Endothelial cell of umbilical vein (primary cell): Measurements from ENCODE around the gene IQCE. TPM values are rescaled to one million over a fixed set of nuclear protein-coding genes. Genes with fewer than 3 reads are reported as not detected.

Experiments used
- BruUV-seq: library from RNA; stranded (reverse); fragments of 400-500 nt; replicated peaks from 2 replicates; lab custom pipeline; 2021; lab: Mats Ljungman, UMichigan
- CTCF ChIA-PET: fragments of 300-600, 350-600 bp; sonication (Branson Sonifier 250); formaldehyde crosslinking; loops from one replicate; lab custom pipeline; 2021; ENCODE audit warnings: antibody characterized with exemption, inconsistent platforms; lab: Charles Lee
- POLR2A ChIA-PET: fragments of 300-600, 350-600 bp; sonication (Branson Sonifier 250); formaldehyde crosslinking; loops from one replicate; lab custom pipeline; 2021; ENCODE audit warnings: antibody characterized with exemption, inconsistent platforms; lab: Charles Lee
- DNase-seq: peaks from one replicate; pipeline ENCODE4 v3.0.0-alpha.2; 2011; ENCODE audit warnings: low read depth, low spot score
- FAIRE-seq: peaks from 2 replicates; lab custom pipeline; 2011; peaks lifted over from hg19 to GRCh38; lab: Jason Lieb, UNC
- H2AFZ ChIP-seq: 2 replicates; pipeline ENCODE4 v1.6.0; 2012; ENCODE audit warnings: low read depth, low read length, control low read depth, inconsistent platforms
- H3K27ac ChIP-seq: 2 replicates; pipeline ENCODE4 v1.5.1; 2011; ENCODE audit warnings: low read depth, mild to moderate bottlenecking, control low read depth, low read length, moderate library complexity; ENCODE audit not compliant: insufficient read depth
- H3K27me3 ChIP-seq, 2 experiments: 2 replicates each; pipeline versions ENCODE4 v1.6.0 to v1.6.1; 2011; ENCODE audit warnings: low read length in 2 of 2, mixed read lengths in 1 of 2; ENCODE audit not compliant: control insufficient read depth in 2 of 2, insufficient read depth in 2 of 2
- H3K36me3 ChIP-seq, 2 experiments: 2 replicates in 1 of 2; 3 replicates in 1 of 2; pipeline ENCODE4 v1.5.1; 2011; ENCODE audit warnings: low read length in 2 of 2, mild to moderate bottlenecking in 1 of 2, moderate library complexity in 1 of 2; ENCODE audit not compliant: control insufficient read depth in 2 of 2, insufficient read depth in 2 of 2; ENCODE audit errors: extremely low read depth in 1 of 2
- H3K4me1 ChIP-seq: 3 replicates; pipeline ENCODE4 v1.5.1; 2011; ENCODE audit warnings: mild to moderate bottlenecking, low read length; ENCODE audit not compliant: control insufficient read depth, insufficient read depth; ENCODE audit errors: extremely low read depth
- H3K4me2 ChIP-seq: 2 replicates; pipeline ENCODE4 v1.6.1; 2011; ENCODE audit warnings: low read length, control low read depth, mixed read lengths; ENCODE audit not compliant: insufficient read depth
- H3K4me3 ChIP-seq, 3 experiments: fragments of 200-600 bp in 1 of 3; sonication (generic), shearing (Covaris generic) in 1 of 3; replicated peaks in 1 of 3; 2 replicates each; pipeline ENCODE4 v1.5.1; 2011 to 2016; ENCODE audit warnings: control low read depth in 3 of 3, low read length in 3 of 3, mild to moderate bottlenecking in 2 of 3, inconsistent platforms in 1 of 3, low read depth in 1 of 3, moderate library complexity in 1 of 3; ENCODE audit not compliant: insufficient read depth in 1 of 3
- H3K79me2 ChIP-seq: 2 replicates; pipeline ENCODE4 v1.6.0; 2012; ENCODE audit warnings: low read length, inconsistent platforms; ENCODE audit not compliant: control insufficient read depth, insufficient read depth
- H3K9ac ChIP-seq: replicated peaks from 2 replicates; pipeline ENCODE3; 2011; ENCODE audit warnings: low read length, control low read depth; ENCODE audit not compliant: insufficient read depth; ENCODE audit errors: extremely low read depth
- H3K9me1 ChIP-seq: replicated peaks from 3 replicates; pipeline ENCODE4 v1.6.0; 2011; ENCODE audit warnings: mild to moderate bottlenecking, low read length; ENCODE audit not compliant: control insufficient read depth, insufficient read depth; ENCODE audit errors: extremely low read depth
- H3K9me3 ChIP-seq: replicated peaks from 2 replicates; pipeline ENCODE4 v1.5.1; 2012; ENCODE audit warnings: low read length, inconsistent platforms; ENCODE audit not compliant: control insufficient read depth, insufficient read depth
- H4K20me1 ChIP-seq: replicated peaks from 2 replicates; pipeline ENCODE3; 2011; ENCODE audit warnings: mild to moderate bottlenecking, low read length; ENCODE audit not compliant: control insufficient read depth, insufficient read depth; ENCODE audit errors: extremely low read depth
- EZH2 ChIP-seq: IDR thresholded peaks from 2 replicates; pipeline ENCODE4 v1.6.1; 2012; ENCODE audit warnings: borderline replicate concordance, low read depth, mild to moderate bottlenecking, moderate library complexity, low read length, inconsistent platforms; ENCODE audit not compliant: severe bottlenecking
- FOS ChIP-seq: IDR thresholded peaks from 2 replicates; pipeline ENCODE4 v1.6.1; 2011; ENCODE audit warnings: mild to moderate bottlenecking, low read length, moderate library complexity, borderline replicate concordance; ENCODE audit not compliant: insufficient read depth
- GATA2 ChIP-seq: IDR thresholded peaks from 2 replicates; pipeline ENCODE4 v1.7.0; 2011; ENCODE audit warnings: low read depth, mild to moderate bottlenecking, moderate library complexity, mixed read lengths, low read length; ENCODE audit not compliant: insufficient read length, insufficient read depth
- JUN ChIP-seq: IDR thresholded peaks from 2 replicates; pipeline ENCODE4 v1.6.1; 2011; ENCODE audit warnings: borderline replicate concordance, low read depth; ENCODE audit not compliant: insufficient read length, insufficient read depth
- MYC ChIP-seq: IDR thresholded peaks from one replicate; pipeline ENCODE4 v1.6.1; 2011; ENCODE audit warnings: mild to moderate bottlenecking, low read depth, low read length
- POLR2A ChIP-seq: IDR thresholded peaks from 2 replicates; pipeline ENCODE4 v1.6.1; 2012; ENCODE audit warnings: low read depth, mild to moderate bottlenecking, control low read depth, low read length
- POLR2AphosphoS5 ChIP-seq: IDR thresholded peaks from 2 replicates; pipeline ENCODE4 v1.6.1; 2012; ENCODE audit warnings: low read depth, mild to moderate bottlenecking, control low read depth, low read length, moderate library complexity; ENCODE audit not compliant: insufficient read depth
- dilution Hi-C: fragments of 300-500 bp; cut with MboI; formaldehyde crosslinking; loops from one replicate; pipeline ENCODE4 v1.15.0; 2019; ENCODE audit warnings: low sequenced_read_pairs; ENCODE audit not compliant: extremely low pct_ligation_motif_present
- intact Hi-C: fragments of 100-400 bp; cut with micrococcal nuclease; formaldehyde crosslinking; loops from one replicate; pipeline ENCODE4 v1.10.0; 2022
- polyA plus RNA-seq, 4 experiments: library from polyadenylated mRNA; depleted of rRNA in 3 of 4; stranded (reverse) in 3 of 4; unstranded in 1 of 4; fragments of >200 nt; gene quantifications; 2 replicates each; pipeline versions ENCODE4 v1.2.1 to v1.2.3, GENCODE V29; 2011 to 2012; ENCODE audit warnings: missing spikeins in 1 of 4
- total RNA-seq: library from RNA; stranded (reverse); gene quantifications from 2 replicates; pipeline ENCODE4 v1.2.3, GENCODE V29; 2021
- TF ChIP-seq, protein P1 (sequence below), 2 donors: IDR thresholded peaks; 1 replicate in 1 of 2; 2 replicates in 1 of 2; pipeline ENCODE4 v1.5.1; 2011; ENCODE audit warnings: low read length in 2 of 2, mild to moderate bottlenecking in 2 of 2, moderate library complexity in 2 of 2, control low read depth in 1 of 2, inconsistent platforms in 1 of 2, low read depth in 1 of 2; ENCODE audit not compliant: insufficient read depth in 1 of 2; ENCODE audit errors: extremely low read depth in 1 of 2
- TF ChIP-seq, protein P2 (sequence below): IDR thresholded peaks from 2 replicates; pipeline ENCODE4 v1.6.1; 2011; ENCODE audit not compliant: insufficient read depth, insufficient read length

The IQCE gene
- total and polyA plus RNA-seq, 2 donors (not counting 3 experiments of a cell fraction or from before 2014, with no cell fraction given): 4.9 to 14.5 TPM

- intact Hi-C loops: no loop called here
- no peaks in the 10 kb centered on the region for H3K9me3 ChIP-seq
- CTCF ChIA-PET: no interaction called here
- H2AFZ ChIP-seq: no peak overlapping the region
- H3K36me3 ChIP-seq: no peaks in the 10 kb centered on the region
- H3K4me1 ChIP-seq: peaks cover 8% of the 10 kb centered on the region
- no peak overlapping the region for H3K9ac ChIP-seq
- H3K9me1 ChIP-seq: no peaks in the 10 kb centered on the region
- H4K20me1 ChIP-seq: no peaks in the 10 kb centered on the region
- BruUV-seq: no TSS peak
- no peak overlapping the region for H3K27ac ChIP-seq
- no peaks in the 10 kb centered on the region for H3K27me3 ChIP-seq
- no peaks in the 10 kb centered on the region for H3K79me2 ChIP-seq
- dilution Hi-C loops: no loop called here
- H3K4me2 ChIP-seq: no peak overlapping the region
- no peak for FAIRE-seq
- H3K4me3 ChIP-seq: no peak overlapping the region
- no peak for TF ChIP-seq MYC
- no peak for TF ChIP-seq EZH2
- POLR2A ChIA-PET: no interaction called here
- no peak for DNase-seq
These were observed 6.3 kb downstream of the IQCE start for GRCh38 chr7:2564970-2565540.

- no peak overlapping the region for H2AFZ ChIP-seq
- H3K9me3 ChIP-seq: no peaks in the 10 kb centered on the region
- H3K4me1 ChIP-seq: peaks cover 12% of the 10 kb centered on the region
- H3K27ac ChIP-seq: no peak overlapping the region
- H3K9ac ChIP-seq: no peak overlapping the region
- no peaks in the 10 kb centered on the region for H4K20me1 ChIP-seq
- no TSS peak for BruUV-seq
- H3K27me3 ChIP-seq: no peaks in the 10 kb centered on the region
- H3K36me3 ChIP-seq: no peaks in the 10 kb centered on the region
- no peak overlapping the region for H3K4me3 ChIP-seq
- TF ChIP-seq MYC: no peak
- TF ChIP-seq, protein P1, sequence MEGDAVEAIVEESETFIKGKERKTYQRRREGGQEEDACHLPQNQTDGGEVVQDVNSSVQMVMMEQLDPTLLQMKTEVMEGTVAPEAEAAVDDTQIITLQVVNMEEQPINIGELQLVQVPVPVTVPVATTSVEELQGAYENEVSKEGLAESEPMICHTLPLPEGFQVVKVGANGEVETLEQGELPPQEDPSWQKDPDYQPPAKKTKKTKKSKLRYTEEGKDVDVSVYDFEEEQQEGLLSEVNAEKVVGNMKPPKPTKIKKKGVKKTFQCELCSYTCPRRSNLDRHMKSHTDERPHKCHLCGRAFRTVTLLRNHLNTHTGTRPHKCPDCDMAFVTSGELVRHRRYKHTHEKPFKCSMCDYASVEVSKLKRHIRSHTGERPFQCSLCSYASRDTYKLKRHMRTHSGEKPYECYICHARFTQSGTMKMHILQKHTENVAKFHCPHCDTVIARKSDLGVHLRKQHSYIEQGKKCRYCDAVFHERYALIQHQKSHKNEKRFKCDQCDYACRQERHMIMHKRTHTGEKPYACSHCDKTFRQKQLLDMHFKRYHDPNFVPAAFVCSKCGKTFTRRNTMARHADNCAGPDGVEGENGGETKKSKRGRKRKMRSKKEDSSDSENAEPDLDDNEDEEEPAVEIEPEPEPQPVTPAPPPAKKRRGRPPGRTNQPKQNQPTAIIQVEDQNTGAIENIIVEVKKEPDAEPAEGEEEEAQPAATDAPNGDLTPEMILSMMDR (IDR thresholded peaks at IDR 0.05; ENCODE audit: extremely low read depth in 1 of 2, insufficient read depth in 1 of 2, low read depth in 1 of 2, low read length in 2 of 2): no peak
- no peak for TF ChIP-seq FOS
- no peak for TF ChIP-seq JUN
- TF ChIP-seq, protein P2, sequence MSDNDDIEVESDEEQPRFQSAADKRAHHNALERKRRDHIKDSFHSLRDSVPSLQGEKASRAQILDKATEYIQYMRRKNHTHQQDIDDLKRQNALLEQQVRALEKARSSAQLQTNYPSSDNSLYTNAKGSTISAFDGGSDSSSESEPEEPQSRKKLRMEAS: no peak
- TF ChIP-seq POLR2AphosphoS5: no peak
- no peak for TF ChIP-seq GATA2
- TF ChIP-seq POLR2A: no peak
- no peak for TF ChIP-seq EZH2
- H3K9me1 ChIP-seq: no peaks in the 10 kb centered on the region
- DNase-seq (no peak), FAIRE-seq (no peak)
- dilution Hi-C loops: no loop called here
- ChIA-PET CTCF (interaction anchor here (0.6 to 2.2 kb wide), 3 partner anchors 55 to 144 kb away, joined by 3 to 8 read pairs (median 4); no protein-coding TSS in a partner anchor), POLR2A (interaction anchor here (0.6 kb wide), 1 partner anchor 439 kb away, joined by 3 read pairs; no protein-coding TSS in a partner anchor)
- intact Hi-C loops: no loop called here
- no peak overlapping the region for H3K4me2 ChIP-seq
- no peaks in the 10 kb centered on the region for H3K79me2 ChIP-seq
These were observed 7.6 kb downstream of the IQCE start for GRCh38 chr7:2566348-2566889.
